GM19455 (cell line): ENCODE results near the gene GJC2.
A peak's percentile ranks its signal among the peaks of the same experiment; 100 is the strongest.

Source experiments
- ATAC-seq: cut with Tn5 transposase; IDR thresholded peaks from one replicate; pipeline ENCODE4 v1.9.1; 2021; ENCODE audit not compliant: unreplicated experiment

The GJC2 gene

DNA sequence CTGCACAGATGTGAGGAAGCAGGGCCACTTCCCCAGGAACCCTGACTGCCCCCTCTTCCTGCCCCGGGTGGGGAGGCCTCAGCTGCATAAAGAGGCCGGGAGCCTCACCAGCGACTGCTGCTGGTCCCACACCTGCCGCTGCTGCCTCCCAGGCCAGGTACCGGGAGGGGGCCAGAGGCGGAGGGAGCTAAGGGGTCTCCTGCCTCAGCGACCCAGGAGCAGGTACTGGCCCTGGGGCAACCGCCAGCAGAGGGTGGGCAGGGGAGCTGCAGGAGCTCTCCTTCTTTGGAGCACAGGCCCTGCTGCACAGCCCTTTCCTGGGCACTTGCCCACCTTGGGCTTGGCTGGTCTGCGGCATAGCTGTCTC is 6.8 kb downstream of the GJC2 start:
- ATAC-seq = no peak

- no peak for ATAC-seq
Observed at GRCh38 chr1:228156941-228157728, 7.4 kb downstream of the GJC2 start.

GRCh38 chr1:228157729-228158126 is 8.0 kb downstream of the GJC2 start:
- no peak for ATAC-seq

- ATAC-seq = no peak
Observed at GRCh38 chr1:228158151-228159007, 8.6 kb downstream of the GJC2 start.

DNA sequence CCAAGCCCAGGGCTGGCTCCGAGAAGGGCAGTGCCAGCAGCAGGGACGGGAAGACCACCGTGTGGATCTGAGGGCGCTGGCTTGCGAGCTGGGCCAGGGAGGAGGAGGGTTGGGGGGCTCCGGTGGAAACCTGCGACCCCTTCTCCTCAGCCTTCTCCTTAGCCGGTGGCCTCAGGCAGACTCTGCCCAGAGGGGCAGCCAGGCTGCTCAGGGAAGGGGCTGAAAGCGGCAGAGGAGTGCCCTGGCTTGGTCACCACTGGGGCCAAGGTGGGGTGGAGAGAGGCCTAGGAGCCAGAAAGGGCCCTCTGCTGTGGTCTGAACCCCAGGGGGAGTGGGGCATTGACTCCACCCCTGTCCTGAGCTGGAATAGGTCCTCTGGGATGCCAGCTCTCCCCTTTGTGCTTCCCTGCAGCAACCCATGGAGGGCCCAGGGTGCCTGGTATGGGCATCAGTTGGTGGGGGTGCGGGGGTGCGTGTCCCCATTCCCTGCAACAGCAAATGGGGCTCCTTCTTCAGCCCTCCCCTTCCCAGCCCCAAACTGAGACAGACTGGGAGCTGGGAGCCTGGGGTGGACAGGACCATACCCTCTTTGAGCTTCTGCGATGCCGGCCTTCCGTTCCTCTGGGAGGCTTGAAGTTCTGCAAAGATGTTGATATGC is 9.4 kb downstream of the GJC2 start:
- ATAC-seq = no peak

- no peak for ATAC-seq
Observed at GRCh38 chr1:228160201-228160761, 10.6 kb downstream of the GJC2 start.

DNA sequence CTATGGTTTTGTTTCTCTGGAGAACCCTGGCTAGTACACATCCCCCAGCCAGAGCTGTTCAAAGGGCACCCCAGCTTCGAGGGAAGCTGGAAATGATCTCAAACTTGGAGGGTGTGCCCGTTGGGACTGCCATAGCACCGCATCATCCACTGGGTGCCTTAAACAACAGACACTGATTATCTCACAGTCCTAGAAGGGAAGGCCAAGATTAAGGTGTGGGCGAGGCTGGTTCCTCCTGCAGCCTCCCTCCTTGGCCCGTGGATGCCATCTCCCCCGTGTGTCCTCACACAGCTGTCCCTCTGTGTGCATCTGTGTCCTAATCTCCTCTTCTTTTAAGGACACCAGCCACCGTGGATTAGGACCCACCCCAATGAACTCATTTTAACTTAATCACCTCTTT is 11.6 kb downstream of the GJC2 start:
- no peak for ATAC-seq

DNA sequence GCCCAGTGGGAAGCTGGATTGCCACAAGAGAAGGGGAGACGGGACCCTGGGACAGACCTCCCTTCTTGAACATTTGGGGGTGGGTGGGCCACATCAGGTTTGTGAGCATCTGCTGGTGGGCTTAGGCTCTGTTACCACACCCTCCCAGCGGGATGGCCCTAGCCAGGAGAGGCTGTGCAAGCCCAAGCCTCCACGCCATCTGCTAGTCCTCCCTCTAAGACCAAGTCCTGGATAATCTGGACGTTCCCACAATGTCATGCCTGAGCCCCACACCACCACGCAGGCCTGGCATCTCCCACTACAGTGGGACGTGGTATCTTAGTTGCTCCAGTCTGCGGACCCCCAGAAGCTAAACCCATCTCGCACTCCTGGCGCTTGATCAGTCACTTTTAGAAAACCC is 12.1 kb downstream of the GJC2 start:
- ATAC-seq = no peak

- no peak for ATAC-seq
Observed at GRCh38 chr1:228162286-228163006, 12.7 kb downstream of the GJC2 start.

- ATAC-seq = no peak
Observed at GRCh38 chr1:228163007-228163753, 13.4 kb downstream of the GJC2 start.

DNA sequence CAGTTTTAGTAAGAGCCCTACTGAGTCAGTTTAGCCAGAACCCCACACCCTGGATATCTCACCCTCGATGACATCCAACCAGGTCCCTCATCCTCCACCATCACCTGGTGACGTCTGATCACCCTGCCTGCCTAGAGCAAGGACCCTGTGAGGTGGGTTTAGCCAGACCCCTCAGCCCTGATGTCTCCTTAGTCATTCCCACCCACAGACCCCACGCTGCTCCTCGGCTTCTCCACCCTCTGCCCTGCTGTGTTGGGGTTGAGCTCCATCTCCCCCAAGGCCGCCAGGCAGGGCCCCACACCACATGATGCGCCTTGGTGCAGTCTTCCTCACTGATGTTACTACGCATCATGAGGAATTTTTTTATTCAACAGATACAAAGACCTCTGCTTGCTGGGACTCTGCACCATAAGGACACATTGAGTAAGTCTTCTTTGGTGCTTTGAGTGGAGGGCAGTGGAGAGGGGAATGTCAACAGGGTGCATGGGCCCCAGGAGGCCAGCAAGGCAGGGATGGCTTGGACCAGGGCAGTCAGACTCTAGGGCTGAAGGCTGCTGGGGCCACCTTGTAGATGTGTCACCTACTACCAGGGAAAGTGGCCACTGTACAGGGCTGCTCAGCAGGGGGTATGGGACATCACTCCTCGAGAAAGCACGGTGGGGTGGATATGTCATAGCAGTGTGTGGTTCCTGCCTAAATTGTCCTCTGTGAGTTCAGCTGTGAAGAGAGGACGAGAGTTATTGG is 14.2 kb downstream of the GJC2 start:
- ATAC-seq = no peak

- peak; percentile 0 for ATAC-seq
Observed at GRCh38 chr1:228164561-228165371, 15.0 kb downstream of the GJC2 start.

- ATAC-seq = peak; percentile 80
Observed at GRCh38 chr1:228165372-228166169, 15.8 kb downstream of the GJC2 start, which contains the start of gene IBA57. IBA57 (plus strand) TSS chr1:228165804; CDS start chr1:228165817, 13 bp downstream.

DNA sequence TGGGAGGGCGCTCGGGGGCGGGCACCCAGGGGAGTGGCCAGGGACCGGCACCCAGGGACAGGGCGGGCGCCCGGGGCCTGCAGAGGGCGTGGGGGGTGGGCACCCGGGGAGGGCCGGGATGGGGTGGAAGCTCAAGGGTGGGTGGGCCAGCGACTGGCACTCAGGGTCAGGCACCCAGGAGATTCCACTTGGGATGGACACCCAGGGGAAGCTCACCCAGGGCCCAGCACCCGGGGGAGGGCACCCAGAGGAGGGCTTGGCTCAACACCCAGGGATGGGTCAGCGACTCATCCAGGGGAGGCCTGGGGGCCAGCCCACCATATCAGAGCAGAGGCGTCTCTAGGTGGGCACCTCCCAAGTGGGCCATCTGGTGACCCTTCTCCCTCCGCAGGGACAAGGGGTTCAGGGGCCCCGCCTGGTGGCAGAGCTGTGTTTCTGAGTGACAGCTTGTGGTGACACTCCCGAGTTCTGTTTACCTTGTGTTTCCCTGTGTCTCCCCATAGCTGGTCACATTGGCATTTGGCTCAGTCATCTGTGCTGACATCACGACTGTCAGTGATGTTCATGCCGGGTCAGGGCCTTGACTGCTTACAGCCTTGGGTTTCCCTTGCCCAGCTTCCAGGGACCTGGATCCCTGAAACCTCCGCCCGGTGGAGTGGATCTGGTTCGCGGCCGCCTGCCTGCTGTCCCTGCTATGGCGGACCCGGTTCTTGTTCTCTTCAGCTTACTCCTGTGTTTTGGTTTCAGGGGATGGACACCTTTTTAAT is 16.6 kb downstream of the GJC2 start:
- peak; percentile 21 for ATAC-seq

DNA sequence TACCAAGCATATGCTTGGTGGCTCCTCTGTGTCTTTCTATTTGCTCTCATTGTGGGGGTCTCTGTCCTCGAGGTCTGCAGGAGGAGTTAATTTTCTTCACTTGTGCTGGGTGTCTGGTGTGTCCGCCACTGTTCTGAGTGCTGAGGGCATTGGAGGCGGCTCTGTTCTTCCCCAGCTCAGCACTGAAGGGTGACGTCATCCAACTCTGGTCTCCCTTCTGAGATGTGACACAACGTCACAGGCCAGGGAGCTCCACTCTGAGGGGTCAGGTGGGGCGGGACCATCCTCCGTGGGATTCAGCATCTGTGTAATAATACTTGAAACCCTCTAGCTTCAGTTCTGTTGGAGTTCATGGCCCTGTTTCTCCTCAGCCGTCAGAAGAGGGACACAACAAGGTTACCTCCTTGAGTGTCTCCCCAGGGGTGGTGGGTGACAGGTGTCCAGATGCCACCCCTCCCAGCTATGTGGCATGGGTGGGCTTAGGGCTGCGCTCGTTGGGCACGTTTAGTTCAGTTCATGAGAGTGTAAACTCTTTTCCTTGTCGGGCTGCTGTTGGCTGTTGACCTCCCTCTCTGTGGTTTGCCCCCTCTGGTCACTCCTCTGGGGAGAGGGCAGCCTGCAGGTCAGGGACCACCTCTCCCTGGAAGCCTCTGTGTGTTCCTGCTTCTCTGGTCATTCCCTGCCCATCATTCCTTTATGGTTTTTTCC is 19.0 kb downstream of the GJC2 start:
- ATAC-seq = no peak

DNA sequence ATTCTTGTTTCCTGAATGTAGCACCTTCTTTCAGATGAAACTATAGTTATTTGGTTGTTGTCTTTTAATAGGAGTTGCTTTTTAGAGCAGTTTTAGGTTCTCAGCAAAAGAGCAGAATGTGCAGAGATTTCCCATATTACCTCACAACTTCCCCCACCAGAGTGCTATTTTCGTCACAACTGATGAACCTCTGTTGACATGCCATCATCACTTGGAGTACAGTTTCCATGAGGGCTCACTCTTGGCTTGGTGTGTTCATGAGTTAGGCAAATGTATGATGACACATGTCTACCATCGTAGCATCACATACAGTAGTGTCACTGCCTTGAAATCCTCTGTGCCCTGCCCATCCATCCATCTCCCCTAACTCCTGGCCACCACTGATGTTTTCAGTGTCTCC is 19.6 kb downstream of the GJC2 start:
- ATAC-seq = no peak
